GM21360 (cell line): Measurements from ENCODE around the gene CAPZB.
"Not testable (repeated sequence)": the region's sequence is repeated elsewhere in the genome, so short reads cannot be mapped to it uniquely, and the experiment has no call there.

ENCODE experiments used
- ATAC-seq: cut with Tn5 transposase; IDR thresholded peaks from one replicate; pipeline ENCODE4 v1.9.1; 2021; ENCODE audit warnings: mild to moderate bottlenecking, moderate library complexity; ENCODE audit not compliant: unreplicated experiment

CAPZB gene

GRCh38 chr1:19499887-19500286, 14.5 kb upstream of the CAPZB start:
- ATAC-seq: not testable (repeated sequence)

GRCh38 chr1:19497443-19497842, 12.1 kb upstream of the CAPZB start:
- ATAC-seq: not testable (repeated sequence)

GRCh38 chr1:19496527-19496874, 11.2 kb upstream of the CAPZB start:
- no peak for ATAC-seq

- no peak for ATAC-seq
Observed at GRCh38 chr1:19495799-19496526, 10.6 kb upstream of the CAPZB start.

GRCh38 chr1:19495000-19495656, 9.8 kb upstream of the CAPZB start:
- no peak for ATAC-seq

- ATAC-seq: no peak
Observed at GRCh38 chr1:19493547-19493946, 8.2 kb upstream of the CAPZB start.

GRCh38 chr1:19489996-19490395, 4.7 kb upstream of the CAPZB start:
- ATAC-seq: no peak

GRCh38 chr1:19488136-19488535, 2.8 kb upstream of the CAPZB start:
- no peak for ATAC-seq

- peak; percentile 17 for ATAC-seq
Observed at GRCh38 chr1:19484798-19485361, 459 bp downstream of the CAPZB start.

- ATAC-seq: no peak
Observed at GRCh38 chr1:19484338-19484797, 971 bp downstream of the CAPZB start.

- no peak for ATAC-seq
Observed at GRCh38 chr1:19483691-19484090, 1.6 kb downstream of the CAPZB start.

GRCh38 chr1:19483261-19483660, 2.1 kb downstream of the CAPZB start:
- ATAC-seq: no peak

- no peak for ATAC-seq
Observed at GRCh38 chr1:19481826-19482398, 3.4 kb downstream of the CAPZB start.

- ATAC-seq: no peak
Observed at GRCh38 chr1:19480282-19480681, 5.1 kb downstream of the CAPZB start.

- no peak for ATAC-seq
Observed at GRCh38 chr1:19479351-19480120, 5.8 kb downstream of the CAPZB start.

- ATAC-seq: no peak
Observed at GRCh38 chr1:19478322-19478721, 7.0 kb downstream of the CAPZB start.

- ATAC-seq: peak; percentile 46
Observed at GRCh38 chr1:19477284-19478249, 7.8 kb downstream of the CAPZB start.

- peak; percentile 40 for ATAC-seq
Observed at GRCh38 chr1:19476450-19477190, 8.7 kb downstream of the CAPZB start.

GRCh38 chr1:19475296-19475695, 10.0 kb downstream of the CAPZB start:
- no peak for ATAC-seq
